ENCODE measurements around the gene ASIC2.

Gene ASIC2

GRCh38 chr17:33013596-33014375, 279.3 kb downstream of the ASIC2 start (continued):
- TF ChIP-seq, protein P1, sequence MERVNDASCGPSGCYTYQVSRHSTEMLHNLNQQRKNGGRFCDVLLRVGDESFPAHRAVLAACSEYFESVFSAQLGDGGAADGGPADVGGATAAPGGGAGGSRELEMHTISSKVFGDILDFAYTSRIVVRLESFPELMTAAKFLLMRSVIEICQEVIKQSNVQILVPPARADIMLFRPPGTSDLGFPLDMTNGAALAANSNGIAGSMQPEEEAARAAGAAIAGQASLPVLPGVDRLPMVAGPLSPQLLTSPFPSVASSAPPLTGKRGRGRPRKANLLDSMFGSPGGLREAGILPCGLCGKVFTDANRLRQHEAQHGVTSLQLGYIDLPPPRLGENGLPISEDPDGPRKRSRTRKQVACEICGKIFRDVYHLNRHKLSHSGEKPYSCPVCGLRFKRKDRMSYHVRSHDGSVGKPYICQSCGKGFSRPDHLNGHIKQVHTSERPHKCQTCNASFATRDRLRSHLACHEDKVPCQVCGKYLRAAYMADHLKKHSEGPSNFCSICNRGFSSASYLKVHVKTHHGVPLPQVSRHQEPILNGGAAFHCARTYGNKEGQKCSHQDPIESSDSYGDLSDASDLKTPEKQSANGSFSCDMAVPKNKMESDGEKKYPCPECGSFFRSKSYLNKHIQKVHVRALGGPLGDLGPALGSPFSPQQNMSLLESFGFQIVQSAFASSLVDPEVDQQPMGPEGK (CRISPR knock-in tag; IDR thresholded peaks at IDR 0.05; ENCODE audit: borderline replicate concordance), result no peak
- no peak for TF ChIP-seq ESRRG (CRISPR knock-in tag; IDR thresholded peaks at IDR 0.05)

- TF ChIP-seq BACH2 (CRISPR knock-in tag; IDR thresholded peaks at IDR 0.05; ENCODE audit: borderline replicate concordance) (no peak), ESRRG (CRISPR knock-in tag; IDR thresholded peaks at IDR 0.05) (no peak), SNAI2 (CRISPR knock-in tag; IDR thresholded peaks at IDR 0.05) (no peak)
- TF ChIP-seq, protein P2, sequence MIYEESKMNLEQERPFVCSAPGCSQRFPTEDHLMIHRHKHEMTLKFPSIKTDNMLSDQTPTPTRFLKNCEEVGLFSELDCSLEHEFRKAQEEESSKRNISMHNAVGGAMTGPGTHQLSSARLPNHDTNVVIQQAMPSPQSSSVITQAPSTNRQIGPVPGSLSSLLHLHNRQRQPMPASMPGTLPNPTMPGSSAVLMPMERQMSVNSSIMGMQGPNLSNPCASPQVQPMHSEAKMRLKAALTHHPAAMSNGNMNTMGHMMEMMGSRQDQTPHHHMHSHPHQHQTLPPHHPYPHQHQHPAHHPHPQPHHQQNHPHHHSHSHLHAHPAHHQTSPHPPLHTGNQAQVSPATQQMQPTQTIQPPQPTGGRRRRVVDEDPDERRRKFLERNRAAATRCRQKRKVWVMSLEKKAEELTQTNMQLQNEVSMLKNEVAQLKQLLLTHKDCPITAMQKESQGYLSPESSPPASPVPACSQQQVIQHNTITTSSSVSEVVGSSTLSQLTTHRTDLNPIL (CRISPR knock-in tag; IDR thresholded peaks at IDR 0.05; ENCODE audit: low read depth), result no peak
- peak; percentile 74 for ATAC-seq
Observed at GRCh38 chr17:33012522-33013033, 280.5 kb downstream of the ASIC2 start.

- ATAC-seq, result no peak
- TF ChIP-seq CSDC2 (CRISPR knock-in tag; IDR thresholded peaks at IDR 0.05) (no peak), SNAI2 (CRISPR knock-in tag; IDR thresholded peaks at IDR 0.05) (no peak), BACH2 (CRISPR knock-in tag; IDR thresholded peaks at IDR 0.05; ENCODE audit: borderline replicate concordance) (no peak), ZNF70 (CRISPR knock-in tag; IDR thresholded peaks at IDR 0.05) (no peak), ZNF8 (CRISPR knock-in tag; IDR thresholded peaks at IDR 0.05) (no peak), TOX (CRISPR knock-in tag; IDR thresholded peaks at IDR 0.05; ENCODE audit: borderline replicate concordance) (no peak), RARB (CRISPR knock-in tag; IDR thresholded peaks at IDR 0.05) (no peak), PPARA (CRISPR knock-in tag; IDR thresholded peaks at IDR 0.05; ENCODE audit: borderline replicate concordance) (no peak), ZFP3 (CRISPR knock-in tag; IDR thresholded peaks at IDR 0.05) (no peak), GLIS3 (CRISPR knock-in tag; IDR thresholded peaks at IDR 0.05) (no peak), ZFP30 (CRISPR knock-in tag; IDR thresholded peaks at IDR 0.05) (no peak), ZNF565 (CRISPR knock-in tag; conservative IDR thresholded peaks at IDR 0.05; ENCODE audit: low read depth) (no peak), ISL1 (CRISPR knock-in tag; IDR thresholded peaks at IDR 0.05) (no peak)
- TF ChIP-seq, protein P1 (CRISPR knock-in tag; IDR thresholded peaks at IDR 0.05; ENCODE audit: borderline replicate concordance), result no peak
- TF ChIP-seq, protein P3, sequence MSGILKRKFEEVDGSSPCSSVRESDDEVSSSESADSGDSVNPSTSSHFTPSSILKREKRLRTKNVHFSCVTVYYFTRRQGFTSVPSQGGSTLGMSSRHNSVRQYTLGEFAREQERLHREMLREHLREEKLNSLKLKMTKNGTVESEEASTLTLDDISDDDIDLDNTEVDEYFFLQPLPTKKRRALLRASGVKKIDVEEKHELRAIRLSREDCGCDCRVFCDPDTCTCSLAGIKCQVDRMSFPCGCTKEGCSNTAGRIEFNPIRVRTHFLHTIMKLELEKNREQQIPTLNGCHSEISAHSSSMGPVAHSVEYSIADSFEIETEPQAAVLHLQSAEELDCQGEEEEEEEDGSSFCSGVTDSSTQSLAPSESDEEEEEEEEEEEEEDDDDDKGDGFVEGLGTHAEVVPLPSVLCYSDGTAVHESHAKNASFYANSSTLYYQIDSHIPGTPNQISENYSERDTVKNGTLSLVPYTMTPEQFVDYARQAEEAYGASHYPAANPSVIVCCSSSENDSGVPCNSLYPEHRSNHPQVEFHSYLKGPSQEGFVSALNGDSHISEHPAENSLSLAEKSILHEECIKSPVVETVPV (CRISPR knock-in tag; IDR thresholded peaks at IDR 0.05), result no peak
- TF ChIP-seq, protein P2 (CRISPR knock-in tag; IDR thresholded peaks at IDR 0.05; ENCODE audit: low read depth), result no peak
Observed at GRCh38 chr17:33009636-33010035, 283.5 kb downstream of the ASIC2 start.

GRCh38 chr17:33007186-33007585, 285.9 kb downstream of the ASIC2 start:
- TF ChIP-seq, protein P2 (CRISPR knock-in tag; IDR thresholded peaks at IDR 0.05; ENCODE audit: low read depth), result no peak
- no peak for TF ChIP-seq TOX (CRISPR knock-in tag; IDR thresholded peaks at IDR 0.05; ENCODE audit: borderline replicate concordance)
- TF ChIP-seq BACH2 (CRISPR knock-in tag; IDR thresholded peaks at IDR 0.05; ENCODE audit: borderline replicate concordance), result no peak
- TF ChIP-seq ISL1 (CRISPR knock-in tag; IDR thresholded peaks at IDR 0.05), result no peak
- ATAC-seq, result no peak

All from SK-N-SH treated with all-trans-retinoic acid at 6 μM for 48 hours (cell line).